Stimulated activated CD8-positive, alpha-beta memory T cell treated with anti-CD3 and anti-CD28 coated beads, Interleukin-12 subunit alpha, Interleukin-12 subunit beta, amount 100 ng/mL, for 4 hours (primary cell): ENCODE data around the gene DNHD1.

ENCODE experiments used
- DNase-seq: peaks from one replicate; pipeline ENCODE4 v3.0.0-alpha.2; 2020; ENCODE audit warnings: low read depth

Gene DNHD1

DNA sequence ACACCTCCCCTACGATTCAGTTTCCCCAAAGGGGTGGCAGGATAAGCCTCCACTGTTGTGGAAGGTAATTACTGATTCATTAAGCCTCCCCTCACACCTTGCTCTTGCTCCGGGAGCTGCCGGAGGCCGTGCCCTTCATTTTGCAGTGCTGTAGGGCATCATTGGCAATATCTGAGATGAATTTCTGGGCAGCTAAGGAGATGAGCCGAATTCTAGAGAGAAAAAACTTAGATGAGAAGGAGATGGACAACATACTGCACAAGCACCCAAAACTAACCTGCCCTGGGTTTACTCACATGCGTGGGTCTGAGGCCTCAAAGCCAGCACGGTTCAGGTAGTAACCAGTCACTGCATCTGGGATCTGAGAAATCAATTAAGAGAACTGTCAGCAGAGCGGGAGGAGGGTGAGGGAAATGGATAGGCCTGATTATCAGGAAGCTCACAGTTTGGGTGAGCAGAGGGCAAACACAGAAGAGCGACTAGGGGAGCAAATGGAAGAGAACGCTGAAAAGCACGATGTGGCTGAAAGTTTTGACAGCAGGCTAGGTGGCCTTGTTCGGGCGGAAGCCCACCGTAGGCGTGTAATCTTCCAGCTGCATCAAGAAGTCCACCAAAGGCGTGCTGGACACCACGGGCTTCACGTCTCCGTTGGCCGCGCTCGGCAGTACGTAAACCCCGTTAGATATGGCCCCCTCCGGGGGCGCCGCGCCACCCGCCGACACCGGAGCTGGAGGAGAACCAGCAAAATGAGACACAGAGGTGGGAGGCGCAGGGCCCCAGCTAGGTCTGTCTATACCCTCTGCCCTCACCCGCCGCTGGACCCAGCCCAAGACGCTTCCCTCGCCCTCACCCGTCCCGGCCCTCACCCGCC, 114.2 kb downstream of the DNHD1 start:
- DNase-seq, result no peak

- no peak for DNase-seq
Observed at GRCh38 chr11:6611963-6612212, 114.8 kb downstream of the DNHD1 start.

- peak; percentile 94 for DNase-seq
Observed at GRCh38 chr11:6612213-6613041, 115.3 kb downstream of the DNHD1 start, which contains the start of gene TAF10. TSS of gene TAF10 (minus strand) at chr11:6612216. CDS start at chr11:6612189, 27 bp downstream.

- DNase-seq, result no peak
Observed at GRCh38 chr11:6613496-6613895, 116.4 kb downstream of the DNHD1 start.

- DNase-seq, result no peak
Observed at GRCh38 chr11:6614446-6614845, 117.4 kb downstream of the DNHD1 start.

DNA sequence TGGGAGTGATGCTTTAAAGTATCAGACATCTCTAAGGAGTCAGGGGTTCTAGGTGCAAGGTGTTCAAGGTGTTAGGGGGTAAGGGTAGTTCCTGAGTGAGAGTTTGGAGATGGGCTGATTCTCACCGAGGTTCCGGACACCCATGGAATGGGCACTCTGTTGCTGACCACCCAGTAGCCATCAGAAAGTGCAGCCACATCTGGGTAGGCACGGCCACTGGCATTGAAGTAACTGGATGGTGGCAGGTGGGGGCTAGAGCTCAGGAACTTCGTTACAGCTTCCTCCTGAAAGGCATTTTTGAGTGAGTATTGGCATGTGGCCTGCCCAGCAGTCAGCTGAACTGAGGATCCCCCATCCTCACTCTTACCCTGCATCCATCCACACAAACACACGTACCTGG, 118.0 kb downstream of the DNHD1 start:
- no peak for DNase-seq

DNA sequence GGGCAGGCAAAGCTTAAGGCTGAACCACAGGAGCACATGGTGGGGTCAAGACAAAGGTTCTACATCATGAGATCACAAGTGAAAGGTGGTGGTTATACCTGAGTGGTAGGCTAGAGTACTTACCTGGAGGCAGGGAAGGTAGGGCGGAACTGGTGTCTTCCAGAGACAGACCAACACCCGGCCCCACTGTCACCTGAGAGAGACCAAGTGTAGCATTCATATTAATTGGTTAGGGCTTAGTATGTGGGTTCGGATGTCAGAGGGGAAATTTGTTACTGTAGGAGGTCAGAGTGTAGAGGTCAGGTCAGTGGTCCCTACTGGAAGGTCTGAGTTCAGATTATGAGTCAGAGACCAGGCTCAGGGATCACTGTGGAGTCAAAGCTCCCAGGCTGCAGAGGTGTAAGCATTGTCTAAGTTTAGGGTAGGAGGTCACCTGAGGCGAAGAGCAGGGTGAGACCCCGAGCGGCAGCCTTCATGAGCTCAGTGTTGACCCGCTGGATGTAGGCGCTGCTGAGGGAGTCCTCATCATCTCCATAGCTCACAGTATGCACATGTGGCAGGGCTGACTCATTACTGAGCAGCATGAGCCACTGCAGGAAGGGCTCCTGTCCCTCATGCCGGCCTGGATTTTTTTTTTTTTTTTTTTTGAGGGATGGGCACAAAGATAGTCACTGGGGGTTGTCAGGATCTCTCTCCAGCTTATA, 119.0 kb downstream of the DNHD1 start:
- DNase-seq, result no peak

DNA sequence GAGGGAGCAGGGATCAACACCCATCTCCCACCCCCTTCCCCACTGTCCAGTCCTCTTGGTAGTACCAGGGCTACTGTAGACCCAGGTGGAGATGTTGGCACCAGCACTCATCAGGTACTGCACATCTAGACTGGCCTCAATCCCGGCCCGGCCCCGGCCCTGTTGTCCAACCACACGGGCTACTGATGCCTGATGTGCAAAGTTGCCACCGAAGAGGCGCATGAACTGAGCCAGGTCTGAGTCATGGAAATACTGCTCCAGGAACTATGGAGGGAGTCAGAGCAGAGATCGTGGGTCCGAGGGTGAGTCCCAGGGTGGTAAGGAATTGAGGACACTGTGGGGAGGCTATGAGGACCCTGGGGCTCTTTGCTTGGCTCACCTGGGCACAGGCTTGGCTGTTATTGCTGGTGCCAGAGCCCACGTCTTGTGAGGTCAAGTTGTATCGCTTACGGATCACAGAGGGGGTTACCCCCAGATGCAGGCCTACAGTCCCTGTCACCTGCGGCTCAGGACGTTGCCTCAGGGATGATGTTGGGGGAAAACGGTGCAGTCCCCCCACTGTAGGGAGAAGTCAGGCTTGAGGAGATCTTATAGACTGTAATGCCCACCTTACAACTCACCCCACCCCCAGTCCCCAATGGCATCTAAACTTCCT, 119.6 kb downstream of the DNHD1 start:
- no peak for DNase-seq

DNA sequence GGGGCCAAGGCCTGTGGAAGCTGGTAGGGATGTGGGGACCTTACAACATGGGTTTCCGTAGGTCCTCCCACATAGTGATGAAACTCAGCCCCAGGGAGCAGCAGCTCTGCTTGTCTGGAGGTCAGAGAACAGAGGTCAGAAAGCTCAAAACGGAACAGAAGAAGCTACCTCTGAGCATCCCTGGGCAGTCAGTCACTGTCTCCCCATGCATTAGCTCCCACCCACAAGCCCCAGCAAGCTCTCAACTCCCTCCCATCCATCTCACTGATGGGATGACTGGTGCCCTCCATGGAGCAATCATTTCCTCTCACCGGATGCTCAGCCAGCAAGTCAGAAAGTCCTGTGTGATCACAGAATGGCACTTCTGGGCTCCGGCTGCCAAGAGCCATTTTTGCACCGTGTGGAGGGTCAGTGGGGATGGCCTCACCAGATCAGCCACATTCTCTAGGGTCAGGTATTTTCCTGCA, 120.3 kb downstream of the DNHD1 start:
- no peak for DNase-seq

- peak; percentile 56 for DNase-seq
Observed at GRCh38 chr11:6618117-6619003, 121.3 kb downstream of the DNHD1 start.

DNA sequence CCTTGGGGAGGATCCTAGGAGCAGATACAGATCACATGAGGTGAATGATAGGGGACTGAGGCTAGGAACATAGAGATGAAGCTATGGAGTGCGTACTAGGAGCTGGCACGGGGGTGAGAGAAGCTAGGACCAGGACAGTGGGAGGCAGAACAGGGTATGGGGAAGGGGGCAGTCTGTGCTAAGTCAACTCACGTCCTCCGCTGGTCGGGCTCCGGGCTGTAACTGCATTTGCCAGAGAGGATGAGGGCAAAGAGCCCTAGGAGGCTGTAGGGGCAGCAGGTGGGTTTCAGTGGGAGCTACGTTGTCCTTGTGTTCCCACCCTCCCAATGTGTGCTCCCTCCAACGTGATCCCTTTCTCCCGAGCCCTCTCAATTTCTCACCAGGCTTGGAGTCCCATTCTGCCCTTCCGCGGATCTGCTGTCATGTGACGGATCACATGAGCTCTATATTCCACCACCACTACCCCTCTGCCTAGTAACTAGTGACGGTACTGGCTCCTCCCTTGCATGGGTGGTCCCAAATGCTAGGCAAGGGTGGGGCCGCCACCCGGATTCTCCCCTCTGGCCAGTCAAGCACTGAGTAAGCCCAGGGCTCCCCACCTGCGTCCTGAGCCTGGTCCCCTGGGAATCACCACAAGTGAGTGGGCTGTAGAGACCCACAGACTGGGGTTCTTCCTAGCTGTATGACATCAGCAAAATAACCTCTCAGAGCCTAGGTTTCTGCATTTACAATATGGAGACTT, 122.1 kb downstream of the DNHD1 start, which contains the start of gene TPP1:
Gene TPP1 (minus strand): TSS at position 419 of the 742 bp plus-strand sequence. CDS start 22 bp downstream, at position 397.
- DNase-seq, result peak; percentile 80

DNA sequence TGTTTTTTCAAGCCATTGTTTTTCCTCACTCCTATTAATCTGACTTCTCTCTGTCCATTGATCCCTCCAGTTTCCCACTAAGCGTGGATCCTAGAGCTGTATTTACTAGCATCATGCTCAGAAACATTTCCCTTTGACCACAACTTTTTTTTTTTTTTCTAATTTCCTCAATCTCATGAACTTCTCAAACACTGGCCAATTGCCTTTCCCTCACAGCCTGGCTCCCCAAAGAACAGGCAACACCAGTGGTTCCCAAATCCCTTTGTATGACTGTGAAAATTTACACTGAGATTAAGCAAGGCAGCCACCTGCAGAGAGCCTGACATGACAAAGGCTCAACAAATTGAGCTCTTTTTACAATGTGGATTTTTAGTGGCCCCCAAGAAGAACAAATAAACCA, 123.6 kb downstream of the DNHD1 start:
- DNase-seq, result no peak
